HEK293 (cell line): ENCODE results near the gene PTH1R.

ENCODE experiments used
- CTCF ChIP-seq: fragments of 450-650 bp; formaldehyde crosslinking; IDR thresholded peaks from 2 replicates; pipeline ENCODE4 v1.5.1; 2016; ENCODE audit warnings: missing biosample characterization, missing genetic modification characterization
- YY1 ChIP-seq: fragments of 450-650 bp; formaldehyde crosslinking; IDR thresholded peaks from 2 replicates; pipeline ENCODE4 v1.5.1; 2018; ENCODE audit warnings: missing biosample characterization, missing genetic modification characterization
- ZNF26 ChIP-seq: fragments of 450-650 bp; formaldehyde crosslinking; IDR thresholded peaks from 2 replicates; pipeline ENCODE4 v1.5.1; 2016; ENCODE audit warnings: missing biosample characterization, missing genetic modification characterization
- ZNF549 ChIP-seq: fragments of 450-650 bp; IDR thresholded peaks from 2 replicates; pipeline ENCODE4 v1.5.1; 2018; ENCODE audit warnings: missing biosample characterization, missing genetic modification characterization, mild to moderate bottlenecking, inconsistent platforms, moderate library complexity
- ZNF610 ChIP-seq: fragments of 450-650 bp; formaldehyde crosslinking; IDR thresholded peaks from 2 replicates; pipeline ENCODE4 v1.5.1; 2016; ENCODE audit warnings: missing biosample characterization, missing genetic modification characterization, borderline replicate concordance

- TF ChIP-seq CTCF (tag by site-specific recombination) (no peak), ZNF26 (no peak), ZNF549 (no peak), YY1 (tag by site-specific recombination) (no peak), ZNF610 (tag by site-specific recombination) (no peak)
These were observed 21.0 kb downstream of the PTH1R start for GRCh38 chr3:46898321-46899150.
